ENCODE data around the gene SGCD.

DNA sequence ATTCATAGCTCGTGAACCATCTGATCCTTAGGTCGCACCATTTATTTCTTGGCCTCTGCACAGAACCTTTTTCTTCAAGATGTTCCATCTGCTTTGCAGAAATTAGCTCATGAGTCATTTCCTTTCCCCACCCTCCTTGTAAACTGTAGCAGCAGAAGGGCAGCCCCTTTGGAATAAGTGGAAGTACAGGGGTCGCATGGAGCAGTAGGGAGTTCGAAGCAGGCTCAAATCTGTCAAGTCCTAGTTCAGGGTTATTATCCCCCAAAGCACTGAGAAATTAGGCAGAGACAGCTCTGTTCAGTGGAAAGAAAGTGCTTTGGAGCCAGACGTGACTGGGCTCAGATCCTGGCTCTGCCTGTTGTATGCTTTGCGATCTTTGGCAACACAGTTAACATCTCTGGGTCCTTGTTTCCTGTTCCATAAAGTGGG lies 84.2 kb downstream of the SGCD start:
- TF ChIP-seq CTCF (conservative IDR thresholded peaks at IDR 0.05; ENCODE audit: low read length) (no peak), EZH2phosphoT487 (IDR thresholded peaks at IDR 0.05; ENCODE audit: borderline replicate concordance) (no peak)

All from Loucy (cell line).